HG03060 (cell line): ENCODE results near the gene EIF1AD.
"Not testable (repeated sequence)": the region's sequence is repeated elsewhere in the genome, so short reads cannot be mapped to it uniquely, and the experiment has no call there.

ENCODE experiments used
- ATAC-seq: cut with Tn5 transposase; IDR thresholded peaks from one replicate; pipeline ENCODE4 v1.9.1; 2021; ENCODE audit warnings: low read depth, moderate number of reproducible peaks; ENCODE audit not compliant: unreplicated experiment

Gene EIF1AD

GRCh38 chr11:66022401-66023185 lies 20.6 kb upstream of the EIF1AD start:
- no peak for ATAC-seq

GRCh38 chr11:66020618-66021357 lies 18.8 kb upstream of the EIF1AD start:
- no peak for ATAC-seq

- ATAC-seq: no peak
Observed at GRCh38 chr11:66020212-66020611, 18.3 kb upstream of the EIF1AD start.

- no peak for ATAC-seq
Observed at GRCh38 chr11:66017321-66017720, 15.4 kb upstream of the EIF1AD start.

- ATAC-seq: no peak
Observed at GRCh38 chr11:66016793-66017177, 14.8 kb upstream of the EIF1AD start.

- ATAC-seq: no peak
Observed at GRCh38 chr11:66015936-66016792, 14.2 kb upstream of the EIF1AD start.

- no peak for ATAC-seq
Observed at GRCh38 chr11:66015454-66015881, 13.5 kb upstream of the EIF1AD start.

- no peak for ATAC-seq
Observed at GRCh38 chr11:66014804-66015453, 13.0 kb upstream of the EIF1AD start.

- no peak for ATAC-seq
Observed at GRCh38 chr11:66013762-66014100, 11.8 kb upstream of the EIF1AD start.

GRCh38 chr11:66012946-66013761 lies 11.2 kb upstream of the EIF1AD start:
- no peak for ATAC-seq

- no peak for ATAC-seq
Observed at GRCh38 chr11:66012371-66012945, 10.5 kb upstream of the EIF1AD start.

- ATAC-seq: no peak
Observed at GRCh38 chr11:66011785-66012303, 9.9 kb upstream of the EIF1AD start, which contains the start of gene CST6. Gene CST6 (plus strand): TSS chr11:66012008. CDS start chr11:66012045, 37 bp downstream.

- no peak for ATAC-seq
Observed at GRCh38 chr11:66011239-66011784, 9.4 kb upstream of the EIF1AD start.

GRCh38 chr11:66010036-66010435 lies 8.1 kb upstream of the EIF1AD start:
- ATAC-seq: not testable (repeated sequence)

- ATAC-seq: no peak
Observed at GRCh38 chr11:66008468-66009101, 6.6 kb upstream of the EIF1AD start.

- no peak for ATAC-seq
Observed at GRCh38 chr11:66008095-66008467, 6.1 kb upstream of the EIF1AD start.

- ATAC-seq: no peak
Observed at GRCh38 chr11:66007201-66007634, 5.3 kb upstream of the EIF1AD start.

- ATAC-seq: no peak
Observed at GRCh38 chr11:66006891-66007176, 4.9 kb upstream of the EIF1AD start.
